Adrenal gland (tissue), 5 donors: ENCODE data around the gene MSX2.

ENCODE experiments used
- POLR2A ChIP-seq, 2 donors: fragments of 450-650 bp; IDR thresholded peaks; one replicate each; pipeline ENCODE4 v1.6.1; 2017; ENCODE audit warnings: antibody characterized with exemption in 2 of 2, mild to moderate bottlenecking in 2 of 2, moderate library complexity in 1 of 2
- TF ChIP-seq, protein P1 (sequence below), 6 experiments: fragments of 450-650 bp in 4 of 6; fragments of 200-600 bp in 2 of 6; sonication (generic) in 1 of 6; IDR thresholded peaks; 1 replicate in 5 of 6; 2 replicates in 1 of 6; pipeline versions ENCODE4 v1.5.1 to v1.8.0; 2016 to 2021; ENCODE audit warnings: antibody characterized with exemption in 6 of 6, mild to moderate bottlenecking in 2 of 6, moderate library complexity in 1 of 6
- donor health status: DM: no; HTN: no; CAD: no.

DNA sequence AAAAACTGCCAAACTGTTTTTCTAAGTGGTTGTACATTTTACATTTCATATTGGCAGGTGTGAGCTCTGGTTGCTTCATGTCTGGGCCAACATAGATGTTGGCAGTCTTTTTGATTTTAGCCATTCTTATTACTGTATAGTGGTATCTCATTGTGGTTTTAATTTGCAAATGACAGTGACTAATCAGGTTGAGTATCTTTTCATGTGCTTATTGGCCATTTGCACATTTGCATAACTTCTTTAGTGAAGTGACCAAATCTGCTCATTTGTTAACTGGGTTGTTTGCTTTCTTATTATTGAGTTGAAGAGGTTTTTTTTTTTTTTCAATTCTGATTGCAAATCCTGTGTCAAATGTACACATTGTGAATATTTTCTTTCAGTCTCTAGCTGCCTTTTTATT lies 36.9 kb upstream of the MSX2 start:
- TF ChIP-seq, protein P1, sequence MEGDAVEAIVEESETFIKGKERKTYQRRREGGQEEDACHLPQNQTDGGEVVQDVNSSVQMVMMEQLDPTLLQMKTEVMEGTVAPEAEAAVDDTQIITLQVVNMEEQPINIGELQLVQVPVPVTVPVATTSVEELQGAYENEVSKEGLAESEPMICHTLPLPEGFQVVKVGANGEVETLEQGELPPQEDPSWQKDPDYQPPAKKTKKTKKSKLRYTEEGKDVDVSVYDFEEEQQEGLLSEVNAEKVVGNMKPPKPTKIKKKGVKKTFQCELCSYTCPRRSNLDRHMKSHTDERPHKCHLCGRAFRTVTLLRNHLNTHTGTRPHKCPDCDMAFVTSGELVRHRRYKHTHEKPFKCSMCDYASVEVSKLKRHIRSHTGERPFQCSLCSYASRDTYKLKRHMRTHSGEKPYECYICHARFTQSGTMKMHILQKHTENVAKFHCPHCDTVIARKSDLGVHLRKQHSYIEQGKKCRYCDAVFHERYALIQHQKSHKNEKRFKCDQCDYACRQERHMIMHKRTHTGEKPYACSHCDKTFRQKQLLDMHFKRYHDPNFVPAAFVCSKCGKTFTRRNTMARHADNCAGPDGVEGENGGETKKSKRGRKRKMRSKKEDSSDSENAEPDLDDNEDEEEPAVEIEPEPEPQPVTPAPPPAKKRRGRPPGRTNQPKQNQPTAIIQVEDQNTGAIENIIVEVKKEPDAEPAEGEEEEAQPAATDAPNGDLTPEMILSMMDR (IDR thresholded peaks at IDR 0.05), result no peak
- no peak for TF ChIP-seq POLR2A (IDR thresholded peaks at IDR 0.05)
